ENCODE measurements around the gene GPR153. TPM values are rescaled to one million over a fixed set of nuclear protein-coding genes. Genes with fewer than 3 reads are reported as not detected.
"Not testable (repeated sequence)": the region's sequence is repeated elsewhere in the genome, so short reads cannot be mapped to it uniquely, and the experiment has no call there.

Gene GPR153
- total RNA-seq, result 7.2 TPM

DNA sequence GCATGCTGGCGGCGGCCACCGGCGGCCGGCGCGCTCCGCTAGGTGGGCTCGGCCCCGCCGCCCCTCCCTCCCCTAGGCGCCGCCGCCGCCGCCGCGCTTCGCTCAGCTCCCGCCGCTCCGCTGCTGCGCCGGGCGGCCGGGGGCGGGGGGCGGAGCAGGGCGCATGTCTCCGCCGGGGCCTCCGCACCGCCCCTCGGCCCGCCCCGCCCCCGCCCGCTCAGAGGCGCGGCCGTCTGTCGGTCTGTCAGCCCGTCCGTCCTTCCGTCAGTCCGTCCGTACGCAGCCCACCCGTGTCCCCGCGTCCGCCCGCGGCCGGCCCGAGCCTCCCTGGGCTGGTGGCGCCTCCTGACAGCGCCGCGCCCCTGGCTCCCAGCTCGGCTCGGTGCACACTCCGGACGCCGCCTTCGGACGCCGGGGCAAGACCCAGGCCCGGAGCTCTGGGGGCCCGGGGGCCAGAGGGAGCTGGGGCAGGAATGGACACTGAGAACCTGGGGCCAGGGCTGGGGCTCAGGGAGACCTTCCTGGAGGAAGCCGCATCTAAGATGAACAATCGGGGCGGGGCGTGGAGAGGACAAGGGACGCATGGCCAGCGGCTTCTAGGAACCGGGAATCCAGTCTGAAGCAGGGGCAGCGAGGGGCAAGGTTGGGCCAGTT, at the start of gene GPR153:
GPR153 (minus strand) TSS at position 138 of the 654 bp plus-strand sequence. CDS start 6,193 bp downstream, outside the sequence.
- no peak for DNase-seq (ENCODE audit: low spot score)

- DNase-seq (ENCODE audit: low spot score), result no peak
Observed at GRCh38 chr1:6310116-6310848, 49.4 kb upstream of the GPR153 start.

DNA sequence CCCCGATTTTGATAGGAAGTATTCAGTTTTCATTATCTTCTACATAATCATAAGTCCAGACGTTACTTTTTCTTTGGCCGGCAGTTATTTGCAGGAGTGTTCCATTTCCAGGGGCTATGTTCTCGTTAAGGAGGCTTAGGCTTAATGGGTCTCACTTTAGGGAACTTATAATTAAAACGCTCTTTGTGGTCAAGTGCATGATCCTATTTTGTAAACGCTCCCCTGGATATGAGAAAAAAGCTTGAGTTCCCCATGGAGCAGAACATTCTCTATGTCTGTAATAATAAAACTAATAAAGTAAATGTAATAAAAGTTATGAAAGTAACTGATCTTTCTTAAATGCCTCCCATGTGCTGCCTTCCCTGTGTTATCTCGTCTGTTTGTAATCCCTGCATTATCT, 48.7 kb upstream of the GPR153 start:
- no peak for DNase-seq (ENCODE audit: low spot score)

DNA sequence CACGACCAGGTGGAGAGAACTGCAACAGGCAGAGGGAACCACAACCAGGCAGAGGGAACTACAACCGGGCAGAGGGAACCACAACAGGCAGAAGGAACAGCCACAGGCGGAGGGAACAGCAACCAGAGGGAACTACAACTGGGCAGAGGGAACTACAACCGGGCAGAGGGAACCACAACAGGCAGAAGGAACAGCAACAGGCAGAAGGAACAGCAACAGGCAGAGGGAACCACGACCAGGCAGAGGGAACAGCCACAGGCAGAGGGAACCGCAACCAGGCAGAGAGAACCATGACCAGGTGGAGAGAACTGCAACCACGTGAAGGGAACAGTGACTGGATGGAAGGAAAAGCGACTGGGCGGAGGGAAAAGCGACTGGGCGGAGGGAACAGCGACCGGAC, 47.6 kb upstream of the GPR153 start:
- no peak for DNase-seq (ENCODE audit: low spot score)

- DNase-seq (ENCODE audit: low spot score), result not testable (repeated sequence)
Observed at GRCh38 chr1:6307682-6308081, 46.8 kb upstream of the GPR153 start.

- no peak for DNase-seq (ENCODE audit: low spot score)
Observed at GRCh38 chr1:6307099-6307498, 46.2 kb upstream of the GPR153 start.

DNA sequence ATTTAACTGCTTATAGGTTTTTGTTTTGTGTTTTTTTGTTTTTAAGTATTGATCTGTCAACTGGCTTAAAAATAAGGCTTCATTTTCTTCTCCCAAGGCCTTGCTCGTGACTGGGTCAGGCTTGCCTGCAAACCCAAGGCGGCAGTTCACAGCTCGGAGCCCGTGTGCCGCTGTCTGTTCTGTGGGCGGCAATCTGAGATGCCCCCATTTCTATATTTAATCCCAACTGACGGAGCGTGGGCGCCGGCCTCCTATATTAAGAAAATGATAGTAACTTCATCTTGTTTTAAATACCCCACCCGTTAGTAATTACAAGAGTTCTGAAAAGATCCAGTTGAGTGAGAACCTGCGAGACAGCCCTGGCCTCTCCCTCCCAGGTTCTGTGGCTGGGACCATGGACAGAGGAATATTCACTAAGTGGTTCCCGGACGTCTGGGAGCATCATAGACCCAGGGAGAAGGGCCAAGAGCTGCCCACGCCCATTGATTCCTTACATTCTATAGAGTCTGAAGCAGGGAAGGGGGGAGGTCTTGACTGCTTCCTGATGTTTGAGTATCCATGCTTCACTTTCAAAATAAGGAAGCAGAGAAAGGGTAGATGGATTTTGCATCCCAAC, 42.6 kb upstream of the GPR153 start:
- DNase-seq (ENCODE audit: low spot score), result no peak

- DNase-seq (ENCODE audit: low spot score), result no peak
Observed at GRCh38 chr1:6302568-6302967, 41.7 kb upstream of the GPR153 start.

GRCh38 chr1:6301526-6301925, 40.6 kb upstream of the GPR153 start:
- DNase-seq (ENCODE audit: low spot score), result no peak

- no peak for DNase-seq (ENCODE audit: low spot score)
Observed at GRCh38 chr1:6300342-6301048, 39.6 kb upstream of the GPR153 start.

DNA sequence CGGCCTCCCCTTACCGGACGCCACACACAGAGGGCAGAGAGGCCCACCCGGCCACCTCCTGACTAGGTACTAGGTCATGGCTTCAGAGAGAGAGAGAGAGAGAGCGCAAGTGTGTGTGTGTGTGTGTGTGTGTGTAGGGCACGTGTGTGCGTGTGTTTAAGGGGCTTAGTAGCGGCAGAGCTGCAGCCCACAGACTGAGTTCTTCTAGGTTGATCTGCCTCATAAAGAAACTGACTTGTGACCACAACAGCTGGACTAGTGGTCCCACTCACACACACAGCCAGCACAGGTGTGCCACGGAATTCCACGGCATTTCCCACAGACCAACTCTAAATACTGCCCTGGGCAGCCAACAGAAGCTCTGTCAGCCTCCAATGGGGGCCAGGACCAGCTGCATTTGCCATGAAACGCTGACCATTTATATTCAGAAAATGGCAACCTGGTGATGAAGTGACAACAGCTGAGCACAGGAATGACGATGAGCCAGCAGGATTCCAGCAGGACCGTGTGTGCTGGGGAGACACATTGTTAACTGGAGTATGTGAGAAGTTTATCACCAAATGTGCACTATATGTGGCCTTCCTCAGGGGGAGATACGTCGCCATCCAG, 38.8 kb upstream of the GPR153 start:
- no peak for DNase-seq (ENCODE audit: low spot score)

- no peak for DNase-seq (ENCODE audit: low spot score)
Observed at GRCh38 chr1:6298940-6299465, 38.1 kb upstream of the GPR153 start.

DNA sequence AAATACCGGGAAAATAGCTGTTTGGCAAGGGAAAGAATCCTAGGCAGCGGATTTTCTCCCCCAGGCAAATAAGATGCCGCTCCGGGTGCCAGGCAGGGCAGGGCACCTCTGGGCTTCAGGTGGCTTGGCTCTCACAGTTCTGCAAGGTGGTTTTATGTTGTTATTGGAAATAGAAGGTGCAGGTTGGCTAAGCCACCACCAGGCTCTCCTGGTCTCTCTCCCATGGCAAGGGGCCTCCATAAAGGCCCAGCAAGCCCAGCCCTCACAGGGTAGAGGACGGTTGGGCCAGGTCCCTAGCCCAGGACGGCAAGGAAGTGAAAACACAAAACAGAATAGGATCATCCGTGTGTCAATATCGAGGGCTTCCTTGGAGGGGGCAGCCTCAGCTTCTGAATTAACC, 37.6 kb upstream of the GPR153 start:
- no peak for DNase-seq (ENCODE audit: low spot score)

DNA sequence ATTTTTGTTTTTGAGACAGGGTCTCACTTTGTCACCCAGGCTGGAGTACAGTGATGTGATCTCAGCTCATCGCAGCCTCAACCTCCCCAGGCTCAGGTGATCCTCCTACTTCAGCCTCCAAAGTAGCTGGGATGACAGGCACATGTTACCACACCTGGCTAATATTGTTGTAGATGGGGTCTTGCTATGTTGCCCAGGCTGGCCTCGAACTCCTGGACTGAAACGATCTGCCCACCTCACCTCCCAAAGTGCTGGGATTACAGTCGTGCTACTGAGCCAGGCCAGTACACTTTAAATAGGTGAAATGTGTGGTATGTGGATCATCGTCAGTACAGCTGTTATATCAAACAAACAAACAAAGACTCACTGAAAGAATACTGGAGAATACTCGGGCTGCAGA, 35.0 kb upstream of the GPR153 start:
- DNase-seq (ENCODE audit: low spot score), result no peak

GRCh38 chr1:6294890-6295556, 34.1 kb upstream of the GPR153 start:
- DNase-seq (ENCODE audit: low spot score), result no peak

DNA sequence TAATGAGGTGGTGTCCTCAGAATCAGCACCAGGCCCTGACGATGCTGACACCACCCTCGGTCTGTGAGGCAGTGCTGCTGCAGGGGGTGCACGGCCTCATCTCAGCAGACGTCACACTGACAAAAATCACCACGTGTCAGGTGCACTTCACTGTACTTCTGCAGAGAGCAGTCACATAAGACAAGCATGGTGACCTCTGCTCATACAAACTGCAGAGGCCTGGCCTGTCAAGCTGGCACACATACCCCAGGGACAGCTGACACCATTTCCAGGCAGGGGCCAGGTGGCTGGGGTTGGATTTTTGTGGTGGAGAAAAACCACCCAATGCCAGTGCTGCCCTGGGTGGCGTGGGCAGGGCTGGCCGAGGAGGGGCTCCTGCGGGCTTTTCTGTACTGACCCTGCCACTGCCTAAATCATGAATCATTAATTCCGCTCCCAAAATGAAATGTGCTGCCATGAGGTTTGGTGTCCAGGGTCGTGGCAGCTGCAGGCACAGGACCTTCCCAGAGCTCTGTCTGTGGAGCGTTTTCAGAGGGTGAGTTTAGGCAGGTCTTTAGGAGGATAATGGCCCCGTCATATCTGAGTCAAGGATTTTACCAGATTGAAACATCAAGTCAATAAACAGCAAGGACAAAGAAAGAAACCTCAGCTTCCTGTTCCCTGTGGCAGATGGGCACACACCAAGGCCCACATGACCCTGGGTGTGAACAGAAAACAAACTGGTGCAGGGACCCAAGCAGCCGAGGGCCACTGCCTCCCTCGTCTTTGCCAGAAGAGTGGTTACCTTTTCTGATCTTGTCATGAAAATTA, 33.4 kb upstream of the GPR153 start:
- DNase-seq (ENCODE audit: low spot score), result no peak

GRCh38 chr1:6292102-6292501, 31.2 kb upstream of the GPR153 start:
- no peak for DNase-seq (ENCODE audit: low spot score)

GRCh38 chr1:6288665-6289064, 27.8 kb upstream of the GPR153 start:
- no peak for DNase-seq (ENCODE audit: low spot score)

GRCh38 chr1:6288026-6288425, 27.1 kb upstream of the GPR153 start:
- no peak for DNase-seq (ENCODE audit: low spot score)

DNA sequence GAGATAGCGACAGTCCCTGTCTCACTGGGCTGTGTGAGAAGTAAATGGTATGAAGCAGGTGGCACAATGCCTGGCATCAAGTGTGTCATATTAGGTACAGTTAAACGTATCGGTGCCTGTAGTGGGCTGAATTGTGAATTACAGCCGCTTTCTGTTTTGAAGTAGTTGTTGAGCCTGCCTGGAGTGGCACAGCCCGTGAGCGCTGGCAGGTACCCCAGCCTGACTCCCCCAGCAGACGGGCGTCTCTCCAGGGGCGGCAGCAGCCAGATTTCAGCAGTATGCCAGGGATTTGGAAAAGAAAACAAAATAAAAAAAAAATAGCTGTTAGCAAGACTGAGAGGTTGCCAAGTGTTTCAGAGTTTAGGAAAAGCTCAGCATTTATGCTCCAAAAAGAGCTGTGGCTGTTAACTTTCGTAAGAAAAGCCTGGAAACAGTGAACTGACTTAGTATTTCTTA, 26.6 kb upstream of the GPR153 start:
- DNase-seq (ENCODE audit: low spot score), result no peak
